CD4-positive, alpha-beta T cell treated with Interleukin-6 for 4 hours (primary cell): ENCODE data around the gene ABHD11.
"Not testable (repeated sequence)": the region's sequence is repeated elsewhere in the genome, so short reads cannot be mapped to it uniquely, and the experiment has no call there.

ENCODE experiments used
- DNase-seq: peaks from one replicate; pipeline ENCODE4 v3.0.0-alpha.2; 2020; ENCODE audit warnings: mixed read lengths

The ABHD11 gene

DNA sequence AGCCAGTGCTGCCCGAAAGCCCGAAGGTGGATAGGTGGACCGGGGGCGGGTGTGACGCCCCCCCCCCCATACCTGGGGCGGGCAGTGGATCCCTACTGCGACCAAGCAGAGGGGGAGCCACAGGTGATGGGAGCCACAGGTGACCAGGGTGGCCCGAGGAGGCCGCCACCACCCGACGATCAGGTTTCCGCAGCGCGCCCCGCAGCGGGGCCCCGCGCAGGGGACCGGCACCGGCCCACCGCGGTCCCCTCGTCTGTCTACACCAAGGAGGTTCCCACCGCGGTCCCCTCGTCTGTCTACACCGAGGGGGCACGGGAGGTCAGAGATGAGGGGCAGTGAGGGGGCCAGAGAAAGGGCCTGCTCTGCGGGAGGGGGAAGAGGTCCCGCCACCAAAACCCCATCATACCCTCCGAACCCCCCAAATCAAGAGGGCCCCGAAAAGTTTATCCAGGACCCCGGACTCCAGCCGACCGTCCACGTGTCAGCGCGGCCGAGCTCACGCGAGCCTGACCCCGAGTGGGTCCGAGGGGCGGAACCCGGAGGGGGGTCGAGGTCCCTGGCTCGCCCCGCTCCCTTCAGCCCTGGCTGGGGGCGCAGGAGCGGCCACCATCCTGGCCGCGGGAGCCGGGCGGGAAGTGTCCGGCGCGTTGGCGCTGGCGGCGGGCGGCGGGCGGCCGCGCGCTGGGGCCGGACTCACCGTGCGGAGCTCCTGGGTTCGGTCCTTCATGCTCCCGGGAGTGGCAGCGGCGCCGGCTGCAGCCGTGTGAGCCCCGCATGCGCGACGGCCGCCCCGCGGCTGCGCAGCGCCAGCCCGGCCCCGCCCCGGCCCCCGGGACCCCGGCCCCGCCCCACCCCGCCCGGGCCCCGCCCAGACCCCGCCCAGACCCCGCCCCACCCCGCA, 19.4 kb downstream of the ABHD11 start, which contains the start of gene STX1A:
STX1A (minus strand) TSS at position 765 of the 901 bp plus-strand sequence; CDS start at position 727, 38 bp downstream.
- DNase-seq = peak; percentile 77

DNA sequence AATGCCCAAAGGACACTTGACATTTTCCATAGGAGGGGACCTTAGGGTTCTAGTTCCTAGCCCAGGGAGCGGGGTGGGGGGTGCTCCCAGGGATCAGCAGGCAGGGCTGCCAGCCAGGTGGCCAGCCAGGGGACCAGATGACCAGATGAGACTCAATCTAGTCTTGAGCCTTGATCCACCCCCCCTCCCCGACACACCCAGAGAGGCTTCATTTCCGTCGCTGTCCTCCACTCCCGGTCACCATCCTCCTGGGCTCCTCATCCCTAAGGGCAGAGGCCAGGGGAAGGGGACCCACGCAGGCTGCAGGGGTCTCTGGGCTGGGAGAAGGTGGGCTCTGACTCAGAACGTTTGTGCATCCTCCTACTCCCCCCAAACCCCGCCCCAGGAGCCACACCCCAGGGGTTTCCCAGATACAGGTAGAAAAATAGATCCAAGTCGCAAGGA, 20.1 kb downstream of the ABHD11 start:
- peak; percentile 15 for DNase-seq

DNA sequence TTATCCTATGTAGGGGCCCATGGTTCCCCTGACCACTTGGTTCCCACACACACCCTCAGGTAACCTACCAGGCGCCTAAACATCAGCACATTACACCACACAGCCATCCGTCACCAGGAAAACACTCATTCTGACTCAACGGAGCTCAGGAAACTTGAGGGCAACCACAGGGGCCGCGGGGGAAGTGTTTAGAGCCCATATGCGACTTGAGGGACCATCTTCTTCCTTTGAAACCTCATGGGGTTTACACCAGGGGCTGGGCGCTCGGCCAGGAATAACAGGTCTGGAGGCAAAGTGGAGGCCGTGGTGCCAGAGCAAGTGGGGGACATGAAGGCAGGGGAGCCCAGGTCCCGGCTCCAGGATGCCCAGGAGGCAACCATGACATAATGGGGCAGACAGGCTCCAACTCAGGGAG, 20.6 kb downstream of the ABHD11 start:
- DNase-seq = peak; percentile 82

DNA sequence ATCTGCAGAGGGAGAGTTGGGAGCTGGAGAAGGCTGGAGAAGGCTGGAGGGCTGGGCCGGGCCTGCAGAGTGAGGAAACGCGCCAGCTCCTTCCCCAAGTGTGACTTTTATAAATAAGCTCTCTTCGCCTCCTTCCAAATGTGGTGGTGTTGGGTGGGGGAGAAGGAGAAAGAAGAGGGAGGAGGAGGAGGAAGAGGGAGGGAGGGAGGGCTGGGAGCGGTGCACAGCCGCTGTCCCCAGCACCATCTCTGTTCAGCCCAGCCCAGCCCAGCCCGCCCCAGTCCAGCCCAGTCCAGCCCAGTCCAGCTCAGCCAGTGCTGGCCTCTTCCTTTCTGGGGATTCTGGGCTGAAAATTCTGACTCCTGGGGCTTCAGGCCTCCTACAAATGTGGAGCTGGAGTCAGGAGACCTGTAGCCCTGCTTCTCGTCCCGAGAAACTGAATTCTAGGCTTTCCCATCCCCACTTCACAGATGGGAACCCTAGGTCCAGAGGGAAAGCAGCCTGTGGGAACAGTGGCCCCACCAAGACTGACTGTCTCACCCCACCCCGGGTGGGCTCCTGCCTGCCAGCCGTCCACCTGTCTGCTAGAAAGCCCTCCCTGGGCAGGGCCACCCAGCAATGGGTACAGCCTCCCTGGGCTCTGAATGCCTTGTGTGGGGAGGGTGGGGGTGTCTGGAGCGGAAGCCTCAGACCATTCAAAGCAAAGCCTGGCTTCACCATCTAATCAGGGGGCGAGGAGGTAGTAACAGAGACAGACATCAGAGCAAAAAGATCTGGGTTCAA, 21.4 kb downstream of the ABHD11 start:
- no peak for DNase-seq

DNA sequence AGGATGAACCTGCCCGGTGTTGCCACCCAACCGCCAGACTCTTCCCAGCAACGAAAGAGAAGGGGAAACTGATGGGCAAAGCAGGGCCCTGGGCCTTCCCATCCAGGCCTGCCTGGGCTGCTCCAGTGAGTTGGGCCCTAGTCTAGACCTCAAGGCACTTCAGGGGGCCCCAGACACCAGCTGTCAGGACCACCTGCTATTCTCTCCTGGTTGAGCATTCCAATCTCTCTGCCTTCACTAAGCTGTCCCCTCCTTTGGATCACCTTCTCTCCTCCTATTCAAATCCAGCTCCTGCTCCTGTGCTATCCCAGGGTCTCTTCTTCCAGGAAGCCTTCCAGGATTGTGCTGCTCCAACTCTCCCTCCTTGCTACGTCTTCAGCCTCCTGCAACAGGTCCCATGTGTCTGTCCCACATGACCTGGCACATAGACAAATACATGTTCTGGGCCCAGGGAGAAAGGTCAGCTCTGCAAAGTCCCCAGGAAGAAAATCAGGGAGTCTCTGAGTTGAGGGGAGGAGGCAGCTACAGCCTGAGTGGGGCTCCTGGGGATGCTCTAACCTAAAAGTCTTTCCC, 22.2 kb downstream of the ABHD11 start:
- no peak for DNase-seq

DNA sequence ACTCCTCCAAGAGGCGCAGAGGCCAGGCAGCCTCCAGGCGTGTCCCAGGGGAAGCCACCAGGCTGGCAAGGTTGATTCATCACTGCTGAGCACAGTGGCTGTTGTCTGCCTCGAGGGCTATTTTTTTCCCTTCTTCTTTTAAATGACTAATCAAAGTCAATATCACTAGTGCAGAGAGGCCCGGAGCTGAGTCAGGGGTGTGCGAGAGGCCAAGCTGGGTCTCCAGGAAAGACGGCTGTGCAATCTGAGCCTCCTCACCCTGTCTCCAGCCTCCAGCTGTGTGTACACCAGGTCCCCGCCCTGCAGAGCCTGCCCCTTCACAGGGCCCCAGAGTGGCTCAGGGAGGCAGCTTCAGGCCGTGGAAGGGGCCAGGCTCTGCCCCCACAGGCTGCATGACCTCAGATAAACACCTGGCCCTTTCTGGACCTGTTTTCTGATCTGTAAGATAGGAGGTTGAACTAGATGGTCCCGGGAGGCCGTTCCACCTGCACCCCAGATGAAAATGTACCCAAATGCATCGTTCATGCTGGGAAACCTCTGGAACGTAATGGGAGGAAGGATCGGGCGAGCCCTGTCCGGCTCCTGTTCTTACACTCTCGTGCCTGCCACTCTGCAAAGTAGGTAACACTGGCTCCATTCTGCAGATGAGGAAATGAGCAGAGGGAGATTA, 22.8 kb downstream of the ABHD11 start:
- DNase-seq = peak; percentile 38

DNA sequence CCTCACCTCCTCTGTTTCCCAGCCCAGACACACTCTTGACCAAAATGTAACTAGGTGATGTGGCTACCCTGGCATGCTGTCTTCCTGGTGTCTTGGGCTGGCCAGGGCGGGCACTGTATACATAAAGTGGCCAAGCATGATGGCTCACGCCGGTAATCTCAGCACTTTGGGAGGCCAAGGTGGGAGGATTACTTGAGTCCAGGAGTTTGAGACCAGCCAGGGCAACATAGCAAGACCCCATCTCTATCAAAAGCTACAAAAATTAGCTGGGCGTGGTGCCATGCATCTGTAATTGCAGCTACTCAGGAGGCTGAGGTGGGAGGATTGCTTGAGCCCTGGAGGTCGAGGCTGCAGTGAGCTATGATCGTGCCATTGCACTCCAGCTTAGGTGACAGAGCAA, 25.3 kb downstream of the ABHD11 start:
- not testable (repeated sequence) for DNase-seq

DNA sequence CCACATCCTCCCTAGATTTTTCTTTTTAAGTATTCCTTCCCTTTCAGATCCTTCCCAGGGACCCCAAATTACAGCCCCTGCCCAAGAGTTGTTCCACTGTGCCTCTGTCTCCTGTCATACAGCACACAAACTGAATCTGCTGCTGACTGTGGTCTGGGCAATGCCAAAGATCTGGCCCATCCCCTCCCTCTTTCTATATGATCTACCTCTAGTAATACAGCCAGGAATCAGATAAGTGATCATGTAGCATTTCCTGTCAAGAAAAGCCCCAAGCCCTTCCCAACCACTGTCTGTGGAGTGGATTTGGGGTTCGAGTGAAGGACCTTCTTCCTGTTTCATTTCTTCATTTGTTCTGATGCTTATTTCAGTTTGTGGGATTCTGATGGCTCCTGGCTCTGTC, 25.8 kb downstream of the ABHD11 start:
- no peak for DNase-seq

DNA sequence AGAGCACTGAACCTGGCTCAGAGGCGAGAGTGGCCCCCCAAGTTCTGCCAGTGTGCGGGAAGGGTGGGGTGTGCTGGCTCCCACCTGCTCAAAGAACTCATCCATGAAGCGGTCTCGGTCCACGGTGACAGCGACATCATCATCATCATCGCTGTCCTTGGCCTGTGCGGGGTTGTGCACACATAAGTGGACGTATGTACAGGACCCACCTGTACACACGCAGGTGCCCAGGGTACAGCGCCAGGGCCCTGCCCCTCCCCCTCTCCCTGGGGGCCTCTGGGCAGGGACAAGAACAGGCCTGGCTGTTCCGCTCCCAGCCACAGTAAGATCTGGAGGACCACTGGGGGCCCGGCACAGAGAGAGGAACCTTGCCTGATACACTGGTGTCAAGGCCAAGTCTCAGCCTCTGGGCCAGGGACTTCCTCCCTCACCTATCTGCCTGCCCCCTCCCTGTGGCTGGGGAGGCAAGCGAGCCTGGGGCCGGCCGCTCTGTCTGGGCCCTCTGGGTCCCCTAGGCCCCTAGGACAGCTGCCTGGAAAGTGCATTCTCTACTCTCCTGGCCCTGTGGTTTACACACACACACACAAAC, 29.5 kb downstream of the ABHD11 start:
- DNase-seq = no peak

DNA sequence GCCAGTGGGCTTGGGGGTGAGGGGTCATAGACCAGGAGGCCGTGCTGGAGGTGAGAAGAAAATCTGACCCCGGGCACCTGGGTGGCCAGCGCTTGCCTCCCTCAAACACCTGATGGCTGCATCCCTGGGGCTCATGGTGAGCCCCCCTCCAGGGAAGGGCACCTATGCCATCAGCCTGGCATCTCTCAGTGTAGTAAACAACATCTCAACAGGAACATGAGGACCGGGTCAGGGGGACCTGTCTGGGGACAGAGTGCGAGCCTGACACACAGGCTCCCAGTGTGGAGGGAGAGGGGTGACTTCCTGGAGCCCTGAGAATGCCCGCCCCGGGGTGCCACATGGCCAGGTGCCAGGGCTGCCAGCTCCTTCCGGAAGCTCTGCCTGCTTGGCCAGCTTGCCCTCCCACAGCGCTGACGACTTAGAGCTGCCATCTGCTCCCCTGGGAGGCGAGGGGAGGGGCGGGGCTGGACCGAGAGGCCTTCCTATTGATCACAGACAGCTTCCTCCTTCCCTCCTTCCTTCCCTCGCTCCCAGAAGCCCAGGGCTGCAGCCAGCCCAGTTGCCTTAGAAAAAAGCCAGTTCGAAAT, 31.5 kb downstream of the ABHD11 start:
- peak; percentile 71 for DNase-seq

DNA sequence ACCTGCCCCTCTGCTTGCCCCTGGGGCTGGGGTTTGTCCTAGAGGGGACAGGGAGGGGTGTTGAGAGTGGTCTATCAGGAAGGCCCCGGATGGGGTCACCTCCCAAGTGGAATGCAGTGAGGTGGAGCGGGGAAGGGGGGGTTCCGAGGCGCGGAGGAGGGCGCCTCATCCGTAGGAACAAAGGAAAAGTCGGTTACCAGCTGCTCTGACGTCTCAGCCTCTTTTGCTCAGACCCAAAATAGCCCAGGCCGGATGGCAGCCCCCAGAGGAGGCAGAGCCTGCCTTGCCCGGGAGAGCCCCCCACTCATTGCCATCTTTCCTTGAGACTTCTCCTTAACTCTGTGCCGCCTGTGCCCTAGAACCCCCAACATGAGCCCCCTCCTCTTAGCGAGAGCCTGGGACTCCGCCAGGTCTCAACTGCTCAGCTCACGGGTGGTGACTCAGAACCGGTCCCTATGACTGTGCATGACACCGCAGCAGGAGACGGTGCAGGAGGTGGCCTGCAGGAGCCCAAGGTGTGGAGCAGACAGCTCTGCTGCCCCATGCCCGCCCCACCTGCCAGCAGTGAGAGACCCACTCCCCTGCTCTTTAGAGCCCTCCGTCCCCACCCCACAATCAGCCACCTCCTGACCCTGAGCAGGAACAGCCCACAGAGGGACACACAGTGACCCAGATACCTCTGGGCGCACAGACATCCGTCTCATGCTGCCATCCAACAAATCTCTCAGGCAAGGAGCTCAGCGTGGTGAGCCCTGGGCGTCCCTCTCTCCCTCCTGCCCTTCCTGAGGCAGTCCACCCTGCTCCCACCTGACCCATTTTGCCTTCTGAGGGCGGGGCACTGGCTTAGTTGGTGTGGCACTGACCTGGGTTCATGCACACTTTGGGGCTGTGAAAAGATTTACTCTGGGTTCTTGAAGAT, 32.2 kb downstream of the ABHD11 start:
- peak; percentile 33 for DNase-seq

DNA sequence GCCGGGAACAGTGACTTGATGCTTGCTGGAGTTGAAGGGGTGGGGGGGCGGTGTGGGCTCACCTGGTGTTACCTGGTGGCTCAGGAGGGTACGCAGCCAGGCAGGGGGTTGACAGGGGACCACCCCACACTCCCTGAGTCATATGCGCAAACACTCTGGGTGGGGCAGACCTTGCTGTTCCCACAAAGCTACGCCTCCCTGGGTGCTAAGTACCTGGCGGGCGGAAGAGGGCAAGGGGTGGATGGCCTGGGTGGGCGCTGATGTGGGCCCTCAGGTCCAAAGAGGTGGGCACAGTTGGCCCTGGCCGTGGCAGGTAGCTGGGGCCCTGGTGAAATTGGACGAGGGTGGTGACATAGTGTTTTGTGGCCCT, 33.1 kb downstream of the ABHD11 start:
- no peak for DNase-seq

DNA sequence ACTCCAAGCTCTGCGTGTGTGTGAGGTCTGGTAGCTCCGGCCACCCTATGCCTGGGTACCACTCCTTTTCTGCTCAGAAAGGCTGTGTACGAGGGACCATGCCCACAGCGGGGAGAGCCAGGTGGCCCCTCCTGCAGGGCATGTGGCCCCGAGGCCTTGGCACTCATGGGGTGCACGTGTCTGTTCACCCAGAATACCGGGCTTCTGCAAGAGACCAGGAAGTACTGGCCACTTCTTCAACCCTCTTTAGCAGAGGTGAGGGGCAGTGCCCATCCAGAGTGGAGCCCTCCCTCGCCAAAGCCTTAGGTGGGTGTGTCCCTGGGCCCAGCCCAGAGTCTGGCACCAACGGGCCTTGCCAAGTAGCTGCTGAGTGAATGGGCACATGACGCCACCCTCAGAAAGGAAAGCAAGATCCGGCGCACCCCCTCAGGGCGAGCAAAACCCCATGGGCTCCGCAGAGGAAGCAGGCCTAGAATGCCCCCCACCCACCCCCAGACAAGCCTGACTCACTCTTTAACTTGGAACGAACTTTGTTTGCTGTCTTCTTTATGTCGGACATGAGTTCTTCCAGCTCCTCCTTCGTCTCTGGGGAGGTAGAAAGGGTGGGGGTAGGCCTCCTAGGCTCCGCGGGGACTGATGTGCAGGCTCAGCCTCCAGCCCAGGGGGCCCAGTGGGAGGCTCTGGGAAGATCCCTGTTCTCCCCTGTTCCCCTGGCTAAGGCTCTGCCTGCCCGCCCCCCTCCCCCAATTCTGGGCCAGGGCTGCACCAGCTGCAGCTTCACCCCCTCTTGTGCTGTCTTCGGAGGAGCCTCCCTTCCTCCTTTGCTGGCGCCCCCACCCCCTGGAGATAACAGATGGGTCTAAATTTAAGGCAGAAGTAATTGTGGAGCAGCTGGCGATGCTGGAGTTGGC, 33.7 kb downstream of the ABHD11 start:
- DNase-seq = no peak

DNA sequence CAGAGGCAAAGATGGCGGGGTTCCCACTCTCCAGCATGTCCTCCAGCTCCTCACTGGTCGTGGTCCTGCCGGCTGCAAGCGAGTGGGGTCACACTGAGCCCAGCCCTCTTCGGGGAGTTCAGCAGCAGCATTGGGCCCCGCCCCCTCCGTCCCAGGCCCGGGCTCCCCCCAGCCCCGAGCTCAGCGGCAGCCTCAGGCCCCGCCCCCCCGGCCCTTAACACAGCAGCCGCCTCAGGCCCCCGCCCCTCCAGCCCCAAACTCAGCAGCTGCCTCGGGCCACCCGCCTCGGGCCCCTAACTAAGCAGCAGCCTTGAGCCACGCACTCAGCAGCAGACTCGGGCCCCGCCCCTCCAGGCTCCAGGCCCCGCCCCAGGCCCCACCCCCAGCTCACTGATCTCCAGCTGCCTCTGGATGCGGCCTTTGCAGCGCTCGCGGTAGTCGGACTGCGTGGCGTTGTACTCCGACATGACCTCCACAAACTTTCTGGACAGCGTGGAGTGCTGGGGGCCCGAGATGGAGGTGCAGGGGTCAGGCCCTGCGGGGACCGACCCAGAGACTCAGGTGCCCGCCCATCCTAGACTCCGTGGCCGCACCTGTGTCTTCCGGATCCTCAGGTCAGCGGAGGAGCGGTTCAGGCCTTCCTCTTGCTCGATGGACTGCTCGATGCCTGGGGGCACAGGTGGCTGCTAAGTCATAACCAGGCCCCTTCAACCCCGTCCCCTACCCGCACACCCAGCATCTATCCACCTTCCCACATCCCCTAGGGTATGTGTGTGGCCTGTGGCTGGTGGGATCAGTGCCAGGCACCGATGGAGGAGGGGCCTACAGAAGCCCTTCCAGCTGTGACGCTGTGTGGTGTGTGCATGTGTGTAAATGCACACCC, 34.6 kb downstream of the ABHD11 start:
- peak; percentile 80 for DNase-seq

DNA sequence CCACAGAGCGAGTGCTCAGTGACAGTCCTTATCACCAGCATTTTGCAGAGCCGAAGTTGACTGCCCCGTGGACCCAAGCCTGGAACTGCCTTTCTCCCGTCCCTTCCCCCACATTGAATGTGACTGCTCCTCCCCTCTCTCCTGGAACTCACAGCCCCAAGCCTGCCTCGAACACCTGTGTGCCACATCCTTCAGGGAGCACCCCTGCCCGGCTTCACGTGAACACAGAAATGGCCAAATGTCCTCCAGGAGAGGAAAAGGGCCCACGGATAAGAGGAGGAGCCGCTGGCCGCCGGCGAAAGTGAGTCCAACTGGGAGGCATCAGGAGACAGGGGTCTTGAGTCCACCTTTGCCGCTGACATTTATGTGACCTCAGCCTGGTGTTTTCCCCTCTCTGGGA, 35.4 kb downstream of the ABHD11 start:
- no peak for DNase-seq

DNA sequence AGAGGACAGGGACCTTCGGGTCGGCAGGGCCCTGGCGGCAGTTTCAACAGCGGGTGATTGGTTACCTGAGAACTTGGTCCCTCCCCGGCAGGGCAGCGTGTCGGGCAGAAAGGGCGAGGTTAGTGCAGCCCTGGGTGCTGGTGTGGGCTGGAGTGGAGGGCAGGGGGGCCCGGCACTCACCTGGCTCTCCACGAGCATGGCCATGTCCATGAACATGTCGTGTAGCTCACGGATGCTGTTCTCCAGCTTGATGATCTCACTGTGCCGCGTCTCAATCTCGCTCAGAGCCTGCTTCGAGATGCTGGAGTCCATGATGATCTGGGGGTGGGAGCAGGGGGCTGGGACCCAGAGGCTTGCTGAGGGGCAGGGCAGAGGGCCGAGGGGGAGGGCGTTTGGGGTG, 35.9 kb downstream of the ABHD11 start:
- no peak for DNase-seq

DNA sequence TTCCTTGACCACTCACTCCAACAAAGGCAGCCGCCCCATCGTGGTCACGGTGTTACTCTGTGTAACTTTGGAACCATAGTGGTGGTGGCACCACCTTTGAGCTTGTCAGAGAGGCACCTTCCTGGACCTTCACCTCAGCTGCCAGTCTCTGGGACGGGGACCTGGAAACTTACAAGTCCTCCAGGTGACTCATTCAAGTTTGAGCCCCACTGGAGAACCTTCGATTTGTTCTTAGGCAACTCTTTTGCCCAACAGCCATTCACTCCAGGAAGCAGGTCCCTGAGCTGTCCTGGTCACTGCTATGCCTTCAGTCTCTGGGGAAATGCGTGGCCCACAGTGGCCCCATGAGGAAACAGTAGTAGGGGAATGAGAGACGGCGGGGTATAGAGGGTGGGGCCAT, 36.4 kb downstream of the ABHD11 start:
- no peak for DNase-seq

DNA sequence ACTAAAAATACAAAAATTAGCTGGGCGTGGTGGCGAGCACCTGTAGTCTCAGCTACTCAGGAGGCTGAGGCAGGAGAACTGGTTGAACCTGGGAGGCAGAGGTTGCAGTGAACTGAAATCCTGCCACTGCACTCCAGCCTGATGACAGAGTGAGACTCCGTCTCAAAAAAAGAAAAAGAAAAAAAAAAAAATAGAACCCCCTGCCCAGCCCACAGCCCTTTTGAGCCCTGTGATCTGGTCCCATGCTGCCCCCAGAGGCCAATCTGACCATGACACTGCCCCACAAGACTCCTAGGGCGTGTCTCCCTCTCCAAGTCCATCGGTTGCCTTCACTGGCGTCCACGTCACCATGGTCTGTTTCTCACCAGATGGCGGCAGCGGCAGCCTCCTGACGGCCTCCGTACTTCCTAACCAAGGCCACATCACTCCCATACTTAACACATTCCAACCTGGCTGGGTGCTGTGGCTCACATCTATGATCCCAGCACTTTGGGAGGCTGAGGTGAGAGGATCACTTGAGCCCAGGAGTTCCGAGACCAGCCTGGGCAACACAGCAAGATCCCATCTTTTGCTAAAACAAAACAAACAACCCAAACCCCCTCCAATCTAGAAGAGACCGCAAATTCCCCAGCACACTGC, 37.1 kb downstream of the ABHD11 start:
- peak; percentile 32 for DNase-seq
